Uterus (tissue), 2 donors: ENCODE data around the gene FMO3.

Source experiments
- POLR2A ChIP-seq, 2 donors: fragments of 450-650 bp; IDR thresholded peaks; one replicate each; pipeline ENCODE4 v1.6.1; 2016; ENCODE audit warnings: antibody characterized with exemption in 2 of 2, mild to moderate bottlenecking in 1 of 2, moderate library complexity in 1 of 2
- TF ChIP-seq, protein P1 (sequence below), 4 experiments: fragments of 200-600 bp in 2 of 4; fragments of 450-650 bp in 2 of 4; sonication (generic) in 2 of 4; IDR thresholded peaks; one replicate each; pipeline ENCODE4 v1.5.1; 2016 to 2019; ENCODE audit warnings: antibody characterized with exemption in 4 of 4, mild to moderate bottlenecking in 2 of 4, moderate library complexity in 1 of 4

DNA sequence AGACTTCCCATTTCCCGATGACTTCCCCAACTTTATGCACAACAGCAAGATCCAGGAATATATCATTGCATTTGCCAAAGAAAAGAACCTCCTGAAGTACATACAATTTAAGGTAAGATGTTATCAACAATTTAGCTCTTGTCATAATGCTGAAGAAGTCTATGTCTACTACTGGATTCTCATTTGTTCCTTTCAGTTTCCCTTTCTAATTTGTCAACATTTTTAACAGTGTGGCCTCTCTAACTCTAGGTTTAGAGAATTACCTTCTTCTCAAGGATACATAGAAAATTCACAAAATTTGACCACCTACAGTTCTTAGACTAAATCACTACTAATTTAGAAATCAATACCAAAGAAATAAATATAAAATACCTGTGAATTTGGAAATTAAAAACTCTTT, 13.2 kb downstream of the FMO3 start:
- TF ChIP-seq POLR2A (IDR thresholded peaks at IDR 0.05), result no peak
- TF ChIP-seq, protein P1, sequence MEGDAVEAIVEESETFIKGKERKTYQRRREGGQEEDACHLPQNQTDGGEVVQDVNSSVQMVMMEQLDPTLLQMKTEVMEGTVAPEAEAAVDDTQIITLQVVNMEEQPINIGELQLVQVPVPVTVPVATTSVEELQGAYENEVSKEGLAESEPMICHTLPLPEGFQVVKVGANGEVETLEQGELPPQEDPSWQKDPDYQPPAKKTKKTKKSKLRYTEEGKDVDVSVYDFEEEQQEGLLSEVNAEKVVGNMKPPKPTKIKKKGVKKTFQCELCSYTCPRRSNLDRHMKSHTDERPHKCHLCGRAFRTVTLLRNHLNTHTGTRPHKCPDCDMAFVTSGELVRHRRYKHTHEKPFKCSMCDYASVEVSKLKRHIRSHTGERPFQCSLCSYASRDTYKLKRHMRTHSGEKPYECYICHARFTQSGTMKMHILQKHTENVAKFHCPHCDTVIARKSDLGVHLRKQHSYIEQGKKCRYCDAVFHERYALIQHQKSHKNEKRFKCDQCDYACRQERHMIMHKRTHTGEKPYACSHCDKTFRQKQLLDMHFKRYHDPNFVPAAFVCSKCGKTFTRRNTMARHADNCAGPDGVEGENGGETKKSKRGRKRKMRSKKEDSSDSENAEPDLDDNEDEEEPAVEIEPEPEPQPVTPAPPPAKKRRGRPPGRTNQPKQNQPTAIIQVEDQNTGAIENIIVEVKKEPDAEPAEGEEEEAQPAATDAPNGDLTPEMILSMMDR (IDR thresholded peaks at IDR 0.05), result no peak
